IMR-90 (cell line): ENCODE measurements around the gene HAS3. TPM values are rescaled to one million over a fixed set of nuclear protein-coding genes. Genes with fewer than 3 reads are reported as not detected.

Experiments
- ATAC-seq: fragments of 200-7000 bp; cut with Tn5 transposase; 2 replicates; pipeline ENCODE4 v1.9.1; 2020; ENCODE audit warnings: low read depth, mild to moderate bottlenecking, moderate library complexity
- BruUV-seq: library from RNA; stranded (reverse); fragments of 400-500 nt; replicated peaks from 2 replicates; lab custom pipeline; 2021; lab: Mats Ljungman, UMichigan
- CTCF ChIA-PET: fragments of 300-600 bp; formaldehyde crosslinking; extraction: SDS; loops from one replicate; lab custom pipeline; 2021; ENCODE audit warnings: antibody characterized with exemption; lab: Yijun Ruan, JAX
- POLR2A ChIA-PET: fragments of 300-600 bp; sonication (Branson Sonifier 250); formaldehyde crosslinking; loops from one replicate; lab custom pipeline; 2022; ENCODE audit warnings: antibody characterized with exemption; ENCODE audit not compliant: unreplicated experiment; lab: Charles Lee
- DNase-seq: peaks from one replicate; pipeline ENCODE4 v3.0.0; 2013
- H2AFZ ChIP-seq: replicated peaks from 2 replicates; pipeline ENCODE3; 2013; ENCODE audit warnings: low read length, mild to moderate bottlenecking; ENCODE audit not compliant: poor library complexity
- H2AK5ac ChIP-seq: 2 replicates; pipeline ENCODE4 v1.6.1; 2013; ENCODE audit warnings: low read depth, low read length, inconsistent platforms
- H2AK9ac ChIP-seq: replicated peaks from 2 replicates; pipeline ENCODE3; 2013; ENCODE audit warnings: mild to moderate bottlenecking, low read depth, low read length, moderate library complexity; ENCODE audit not compliant: poor library complexity
- H2BK120ac ChIP-seq: 2 replicates; pipeline ENCODE4 v1.6.1; 2013; ENCODE audit warnings: low read depth, low read length, inconsistent platforms
- H2BK15ac ChIP-seq: 3 replicates; pipeline ENCODE4 v1.6.1; 2013; ENCODE audit warnings: low read depth, low read length, inconsistent platforms
- H2BK20ac ChIP-seq: 2 replicates; pipeline ENCODE4 v1.6.1; 2013; ENCODE audit warnings: low read depth, mild to moderate bottlenecking, inconsistent platforms, low read length, moderate library complexity
- H2BK5ac ChIP-seq: 2 replicates; pipeline ENCODE4 v1.6.1; 2013; ENCODE audit warnings: mild to moderate bottlenecking, low read depth, low read length, inconsistent platforms; ENCODE audit not compliant: poor library complexity, severe bottlenecking
- H3K14ac ChIP-seq: replicated peaks from 2 replicates; pipeline ENCODE4 v1.6.1; 2013; ENCODE audit warnings: low read depth, low read length, inconsistent platforms
- H3K18ac ChIP-seq: 2 replicates; pipeline ENCODE4 v1.6.1; 2013; ENCODE audit warnings: low read depth, low read length, control low read depth
- H3K23ac ChIP-seq: 2 replicates; pipeline ENCODE4 v1.6.1; 2013; ENCODE audit warnings: low read depth, low read length, inconsistent platforms
- H3K27ac ChIP-seq: 2 replicates; pipeline ENCODE4 v1.5.1; 2013; ENCODE audit warnings: mild to moderate bottlenecking, control low read depth, low read length; ENCODE audit not compliant: insufficient read depth
- H3K27me3 ChIP-seq: 2 replicates; pipeline ENCODE4 v1.6.1; 2013; ENCODE audit warnings: low read length; ENCODE audit not compliant: control insufficient read depth, insufficient read depth
- H3K36me3 ChIP-seq: 2 replicates; pipeline ENCODE4 v1.6.1; 2013; ENCODE audit warnings: low read length, mixed read lengths; ENCODE audit not compliant: control insufficient read depth, insufficient read depth
- H3K4ac ChIP-seq: 2 replicates; pipeline ENCODE4 v1.6.1; 2013; ENCODE audit warnings: low read depth, low read length, inconsistent platforms
- H3K4me1 ChIP-seq: 2 replicates; pipeline ENCODE4 v1.6.1; 2013; ENCODE audit warnings: low read length, mixed read lengths; ENCODE audit not compliant: control insufficient read depth, insufficient read depth
- H3K4me2 ChIP-seq: 2 replicates; pipeline ENCODE4 v1.6.1; 2013; ENCODE audit warnings: low read depth, mild to moderate bottlenecking, control low read depth, low read length, moderate library complexity
- H3K4me3 ChIP-seq: 2 replicates; pipeline ENCODE4 v1.5.1; 2013; ENCODE audit warnings: low read depth, mild to moderate bottlenecking, control low read depth, low read length, moderate library complexity; ENCODE audit not compliant: insufficient read depth
- H3K56ac ChIP-seq: 2 replicates; pipeline ENCODE4 v1.6.1; 2013; ENCODE audit warnings: low read length, inconsistent platforms; ENCODE audit not compliant: insufficient read depth; ENCODE audit errors: extremely low read depth
- H3K79me1 ChIP-seq, 2 experiments: 2 replicates each; pipeline ENCODE4 v1.6.1; 2013; ENCODE audit warnings: low read length in 2 of 2, inconsistent platforms in 1 of 2, low read depth in 1 of 2
- H3K9ac ChIP-seq: 2 replicates; pipeline ENCODE4 v1.6.1; 2013; ENCODE audit warnings: low read depth, low read length, control low read depth
- H3K9me1 ChIP-seq: 2 replicates; pipeline ENCODE4 v1.6.1; 2013; ENCODE audit warnings: low read length, inconsistent platforms; ENCODE audit not compliant: insufficient read depth
- H3K9me3 ChIP-seq: 2 replicates; pipeline ENCODE4 v1.6.1; 2013; ENCODE audit warnings: low read length; ENCODE audit not compliant: control insufficient read depth, insufficient read depth
- H4K20me1 ChIP-seq: 2 replicates; pipeline ENCODE4 v1.6.1; 2013; ENCODE audit warnings: low read length, inconsistent platforms; ENCODE audit not compliant: insufficient read depth
- H4K5ac ChIP-seq: 2 replicates; pipeline ENCODE4 v1.6.1; 2013; ENCODE audit warnings: mild to moderate bottlenecking, low read depth, low read length, control low read depth
- H4K8ac ChIP-seq, 2 experiments: 2 replicates each; pipeline ENCODE4 v1.6.1; 2013; ENCODE audit warnings: low read depth in 2 of 2, low read length in 2 of 2, control low read depth in 1 of 2, inconsistent platforms in 1 of 2
- H4K91ac ChIP-seq: 2 replicates; pipeline ENCODE4 v1.6.1; 2013; ENCODE audit warnings: low read depth, low read length, inconsistent platforms; ENCODE audit not compliant: insufficient read depth
- BHLHE40 ChIP-seq: fragments of 150-350 bp; IDR thresholded peaks from 2 replicates; pipeline ENCODE4 v1.6.1; 2016; ENCODE audit warnings: mild to moderate bottlenecking, low read depth, low read length
- CHD1 ChIP-seq: IDR thresholded peaks from 2 replicates; pipeline ENCODE4 v1.6.1; 2012; ENCODE audit warnings: low read depth, low read length, improper control_type of control experiment
- FOS ChIP-seq: fragments of 150-350 bp; IDR thresholded peaks from 2 replicates; pipeline ENCODE4 v1.6.1; 2016; ENCODE audit warnings: low read depth, low read length
- MAFK ChIP-seq: IDR thresholded peaks from 2 replicates; pipeline ENCODE4 v1.6.1; 2012; ENCODE audit warnings: low read depth, low read length, improper control_type of control experiment
- RAD21 ChIP-seq: IDR thresholded peaks from 2 replicates; pipeline ENCODE4 v1.6.1; 2012; ENCODE audit warnings: low read length, improper control_type of control experiment
- RCOR1 ChIP-seq: IDR thresholded peaks from 2 replicates; pipeline ENCODE4 v1.6.1; 2012; ENCODE audit warnings: mild to moderate bottlenecking, low read length, improper control_type of control experiment; ENCODE audit not compliant: insufficient replicate concordance
- RFX5 ChIP-seq: IDR thresholded peaks from 2 replicates; pipeline ENCODE4 v1.8.0; 2012; ENCODE audit warnings: low read depth, mild to moderate bottlenecking, low read length, moderate library complexity
- SMC3 ChIP-seq: fragments of 150-350 bp; IDR thresholded peaks from 2 replicates; pipeline ENCODE4 v1.6.1; 2016; ENCODE audit warnings: low read depth, mild to moderate bottlenecking, antibody characterized with exemption, low read length, moderate library complexity
- WGBS, 2 experiments: methylation state at CpG; one replicate each; pipeline versions ENCODE4 v1.1.5 to v1.1.7; 2013; ENCODE audit warnings: missing lambda C conversion rate in 2 of 2; ENCODE audit not compliant: insufficient read length in 1 of 2; ENCODE audit errors: extremely low coverage in 2 of 2; 5-methylcytosine and 5-hydroxymethylcytosine counted together
- dilution Hi-C: fragments of 300-500 bp; cut with HindIII; formaldehyde crosslinking; loops from one replicate; pipeline ENCODE4 v1.14.3; 2018; ENCODE audit warnings: low sequenced_read_pairs; ENCODE audit not compliant: unreplicated experiment
- in situ Hi-C: fragments of 300-500 bp; cut with MboI; formaldehyde crosslinking; loops from 3 replicates; pipeline ENCODE4 v1.14.3; 2019; ENCODE audit warnings: low sequenced_read_pairs, inconsistent platforms, mixed read lengths
- intact Hi-C: fragments of 100-400 bp; cut with micrococcal nuclease; formaldehyde crosslinking; loops from 2 replicates; pipeline ENCODE4 v1.10.0; 2022
- polyA plus RNA-seq, 3 experiments: library from polyadenylated mRNA; depleted of rRNA; stranded (reverse); fragments of >200 nt; gene quantifications; 2 replicates each; pipeline ENCODE4 v1.2.3, GENCODE V29; 2012; ENCODE audit warnings: low replicate concordance in 1 of 3
- total RNA-seq: library from RNA; depleted of rRNA; stranded (reverse); fragments of >200 nt; gene quantifications from 2 replicates; pipeline ENCODE4 v1.2.3, GENCODE V29; 2012
- TF ChIP-seq, protein P1 (sequence below): conservative IDR thresholded peaks from 2 replicates; pipeline ENCODE4 v1.5.1; 2012; ENCODE audit warnings: mild to moderate bottlenecking, low read depth, low read length, improper control_type of control experiment
- TF ChIP-seq, protein P2 (sequence below): fragments of 150-350 bp; IDR thresholded peaks from 2 replicates; pipeline ENCODE4 v1.6.1; 2017; ENCODE audit warnings: mild to moderate bottlenecking, antibody characterized with exemption, low read length, low read depth

The HAS3 gene
- total and polyA plus RNA-seq, 2 of the 4 experiments (the other 2 are of a cell fraction), result 0.36 to 0.97 TPM

DNA sequence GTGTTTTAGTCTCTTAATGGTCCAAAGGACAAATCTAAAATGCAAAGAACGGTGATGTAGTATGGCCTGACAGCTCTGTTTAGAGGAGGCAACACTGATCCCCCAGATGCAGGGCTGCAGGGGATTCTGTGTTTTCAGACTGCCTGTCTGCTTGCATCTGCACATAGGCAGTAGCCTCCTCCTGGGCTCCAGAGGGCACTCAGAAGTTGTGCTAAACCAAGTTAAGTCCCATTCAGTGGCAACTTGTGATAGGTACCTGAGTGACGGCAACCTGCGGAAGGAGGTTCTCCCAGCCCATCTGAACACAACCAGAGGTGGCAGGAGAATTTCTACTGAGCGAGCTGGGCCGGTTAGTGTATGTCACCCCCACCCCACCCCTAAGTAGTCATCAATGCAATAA is 9.9 kb downstream of the HAS3 start:
- dilution Hi-C loops (no loop called here), in situ Hi-C loops (loop anchor here (5.0 to 10.0 kb wide), 3 partner anchors 141 to 411 kb away; no protein-coding TSS in a partner anchor)
- POLR2A ChIA-PET, result no interaction called here

More for the DNA sequence above, 9.9 kb downstream of the HAS3 start:
- TF ChIP-seq, protein P1, sequence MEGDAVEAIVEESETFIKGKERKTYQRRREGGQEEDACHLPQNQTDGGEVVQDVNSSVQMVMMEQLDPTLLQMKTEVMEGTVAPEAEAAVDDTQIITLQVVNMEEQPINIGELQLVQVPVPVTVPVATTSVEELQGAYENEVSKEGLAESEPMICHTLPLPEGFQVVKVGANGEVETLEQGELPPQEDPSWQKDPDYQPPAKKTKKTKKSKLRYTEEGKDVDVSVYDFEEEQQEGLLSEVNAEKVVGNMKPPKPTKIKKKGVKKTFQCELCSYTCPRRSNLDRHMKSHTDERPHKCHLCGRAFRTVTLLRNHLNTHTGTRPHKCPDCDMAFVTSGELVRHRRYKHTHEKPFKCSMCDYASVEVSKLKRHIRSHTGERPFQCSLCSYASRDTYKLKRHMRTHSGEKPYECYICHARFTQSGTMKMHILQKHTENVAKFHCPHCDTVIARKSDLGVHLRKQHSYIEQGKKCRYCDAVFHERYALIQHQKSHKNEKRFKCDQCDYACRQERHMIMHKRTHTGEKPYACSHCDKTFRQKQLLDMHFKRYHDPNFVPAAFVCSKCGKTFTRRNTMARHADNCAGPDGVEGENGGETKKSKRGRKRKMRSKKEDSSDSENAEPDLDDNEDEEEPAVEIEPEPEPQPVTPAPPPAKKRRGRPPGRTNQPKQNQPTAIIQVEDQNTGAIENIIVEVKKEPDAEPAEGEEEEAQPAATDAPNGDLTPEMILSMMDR, result no peak
- TF ChIP-seq CHD1, result no peak
- no peak for TF ChIP-seq SMC3
- TF ChIP-seq BHLHE40, result no peak
- TF ChIP-seq RAD21, result no peak
- TF ChIP-seq, protein P2, sequence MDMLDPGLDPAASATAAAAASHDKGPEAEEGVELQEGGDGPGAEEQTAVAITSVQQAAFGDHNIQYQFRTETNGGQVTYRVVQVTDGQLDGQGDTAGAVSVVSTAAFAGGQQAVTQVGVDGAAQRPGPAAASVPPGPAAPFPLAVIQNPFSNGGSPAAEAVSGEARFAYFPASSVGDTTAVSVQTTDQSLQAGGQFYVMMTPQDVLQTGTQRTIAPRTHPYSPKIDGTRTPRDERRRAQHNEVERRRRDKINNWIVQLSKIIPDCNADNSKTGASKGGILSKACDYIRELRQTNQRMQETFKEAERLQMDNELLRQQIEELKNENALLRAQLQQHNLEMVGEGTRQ, result no peak
- TF ChIP-seq FOS, result no peak
- TF ChIP-seq RFX5, result no peak
- TF ChIP-seq RCOR1, result no peak
- TF ChIP-seq MAFK, result no peak
- peaks cover 54% of the 10 kb centered on the region for H3K36me3 ChIP-seq
- no peak overlapping the region for H3K4me3 ChIP-seq
- no peak overlapping the region for H2BK20ac ChIP-seq
- H2BK5ac ChIP-seq, result no peak overlapping the region
- H3K4me2 ChIP-seq, result no peak overlapping the region
- intact Hi-C loops, result no loop called here
- H4K91ac ChIP-seq, result no peak overlapping the region
- no peak overlapping the region for H2AK5ac ChIP-seq
- peaks cover 23% of the 10 kb centered on the region for H4K20me1 ChIP-seq
- H2BK15ac ChIP-seq, result no peak overlapping the region
- no peak overlapping the region for H4K5ac ChIP-seq
- no peak overlapping the region for H2BK120ac ChIP-seq
- ATAC-seq (no peak), DNase-seq (no peak)
- H2AK9ac ChIP-seq, result no peak overlapping the region
- H3K9me1 ChIP-seq, result peaks cover 11% of the 10 kb centered on the region
- H3K23ac ChIP-seq, result no peak overlapping the region
- no peak overlapping the region for H4K8ac ChIP-seq
- no peak overlapping the region for H3K56ac ChIP-seq
- no peak overlapping the region for H3K14ac ChIP-seq
- peaks cover 25 to 62% of the 10 kb centered on the region in 2 experiments for H3K79me1 ChIP-seq
- H3K18ac ChIP-seq, result no peak overlapping the region
- no TSS peak for BruUV-seq
- H2AFZ ChIP-seq, result no peak overlapping the region
- no peaks in the 10 kb centered on the region for H3K9me3 ChIP-seq
- no peak overlapping the region for H3K9ac ChIP-seq
- H3K27me3 ChIP-seq, result no peaks in the 10 kb centered on the region
- H3K4ac ChIP-seq, result no peak overlapping the region
- no CpG with 5 or more reads among the region's 5 CpGs for WGBS, 2 experiments
- H3K27ac ChIP-seq, result no peak overlapping the region
- H3K4me1 ChIP-seq, result no peaks in the 10 kb centered on the region
- CTCF ChIA-PET, result interaction anchor here (0.6 kb wide), 1 partner anchor 51 kb away, joined by 3 read pairs; no protein-coding TSS in a partner anchor
